ENCODE measurements around the gene CPA5. TPM values are rescaled to one million over a fixed set of nuclear protein-coding genes. Genes with fewer than 3 reads are reported as not detected.
A peak's percentile ranks its signal among the peaks of the same experiment; 100 is the strongest.

The CPA5 gene
- total RNA-seq, 1 donor from 2014 or later: not detected

- Mint-ChIP-seq H3K9me3 (peaks cover 27% of the 10 kb centered on the region), H3K27ac (peak overlapping the region; percentile 99), H3K27me3 (ENCODE audit: insufficient read depth, low read depth) (peaks cover 14% of the 10 kb centered on the region), H3K4me1 (peaks cover 44% of the 10 kb centered on the region), H3K4me3 (no peak overlapping the region), H3K36me3 (peaks cover 4% of the 10 kb centered on the region)
- no peaks in the 10 kb centered on the region for H3K9me3 ChIP-seq (ENCODE audit: low read depth)
- DNase-seq (ENCODE audit: low spot score): no peak
- no peaks in the 10 kb centered on the region for H4K20me1 ChIP-seq (ENCODE audit: low read depth)
- H3K27me3 ChIP-seq: no peaks in the 10 kb centered on the region
- peak overlapping the region; percentile 92 for H2AFZ ChIP-seq (replicated peaks)
- peak overlapping the region; percentile 61 for H3K27ac ChIP-seq
- peaks cover 19% of the 10 kb centered on the region for H3K4me1 ChIP-seq
- peaks cover 8% of the 10 kb centered on the region for H3F3A ChIP-seq (ENCODE audit: low read depth)
- H3K9ac ChIP-seq: no peak overlapping the region
- H3K4me3 ChIP-seq: no peak overlapping the region
- no peaks in the 10 kb centered on the region for H3K79me2 ChIP-seq (ENCODE audit: low read depth)
- no peaks in the 10 kb centered on the region for H3K36me3 ChIP-seq
- H3K4me2 ChIP-seq: no peak overlapping the region
- no peak for TF ChIP-seq CTCF (IDR thresholded peaks at IDR 0.05)
- no peak for TF ChIP-seq EZH2 (IDR thresholded peaks at IDR 0.05)
- no peak for TF ChIP-seq EZH2phosphoT487 (IDR thresholded peaks at IDR 0.05)
Measured at GRCh38 chr7:130356876-130357611, 12.4 kb downstream of the CPA5 start.

- no peak overlapping the region for H2AFZ ChIP-seq (replicated peaks)
- peaks cover 36% of the 10 kb centered on the region for H3K4me1 Mint-ChIP-seq
Measured at GRCh38 chr7:130358471-130358870, 13.9 kb downstream of the CPA5 start.

GRCh38 chr7:130359276-130359857, 14.8 kb downstream of the CPA5 start:
- Mint-ChIP-seq H3K27ac (peak overlapping the region; percentile 13), H3K27me3 (ENCODE audit: insufficient read depth, low read depth) (peaks cover 11% of the 10 kb centered on the region), H3K36me3 (peaks cover 4% of the 10 kb centered on the region), H3K4me1 (peaks cover 32% of the 10 kb centered on the region), H3K9me3 (peaks cover 27% of the 10 kb centered on the region), H3K4me3 (no peak overlapping the region)
- Histone ChIP-seq H4K20me1 (ENCODE audit: low read depth) (no peaks in the 10 kb centered on the region), H3K79me2 (ENCODE audit: low read depth) (no peaks in the 10 kb centered on the region), H3K27ac (no peak overlapping the region), H3K9ac (no peak overlapping the region), H3K4me3 (no peak overlapping the region), H3K27me3 (no peaks in the 10 kb centered on the region), H3F3A (ENCODE audit: low read depth) (peaks cover 5% of the 10 kb centered on the region), H3K4me1 (peaks cover 10% of the 10 kb centered on the region), H3K9me3 (ENCODE audit: low read depth) (no peaks in the 10 kb centered on the region), H3K4me2 (no peak overlapping the region), H3K36me3 (no peaks in the 10 kb centered on the region), H2AFZ (replicated peaks) (no peak overlapping the region)
- TF ChIP-seq EZH2phosphoT487 (IDR thresholded peaks at IDR 0.05): no peak
- no peak for TF ChIP-seq EZH2 (IDR thresholded peaks at IDR 0.05)
- TF ChIP-seq CTCF (IDR thresholded peaks at IDR 0.05): no peak
- no peak for DNase-seq (ENCODE audit: low spot score)

More at GRCh38 chr7:130358471-130358870, 13.9 kb downstream of the CPA5 start:
- H3K27ac Mint-ChIP-seq: no peak overlapping the region
- Histone ChIP-seq H3K79me2 (ENCODE audit: low read depth) (no peaks in the 10 kb centered on the region), H3K4me2 (no peak overlapping the region), H3K4me3 (no peak overlapping the region), H4K20me1 (ENCODE audit: low read depth) (no peaks in the 10 kb centered on the region), H3K27ac (no peak overlapping the region), H3K27me3 (no peaks in the 10 kb centered on the region), H3K9me3 (ENCODE audit: low read depth) (no peaks in the 10 kb centered on the region), H3K9ac (no peak overlapping the region), H3F3A (ENCODE audit: low read depth) (peaks cover 5% of the 10 kb centered on the region), H3K4me1 (peaks cover 10% of the 10 kb centered on the region), H3K36me3 (no peaks in the 10 kb centered on the region)
- H3K4me3 Mint-ChIP-seq: no peak overlapping the region
- H3K36me3 Mint-ChIP-seq: peaks cover 4% of the 10 kb centered on the region
- peaks cover 12% of the 10 kb centered on the region for H3K27me3 Mint-ChIP-seq (ENCODE audit: insufficient read depth, low read depth)
- H3K9me3 Mint-ChIP-seq: peaks cover 27% of the 10 kb centered on the region
- TF ChIP-seq CTCF (IDR thresholded peaks at IDR 0.05): no peak
- no peak for TF ChIP-seq EZH2phosphoT487 (IDR thresholded peaks at IDR 0.05)
- DNase-seq (ENCODE audit: low spot score): no peak
